Right atrium auricular region (tissue), 2 donors: ENCODE measurements around the gene C10orf105. TPM values are rescaled to one million over a fixed set of nuclear protein-coding genes. Genes with fewer than 3 reads are reported as not detected.

Source experiments
- DNase-seq: peaks from one replicate; pipeline ENCODE4 v3.0.0-alpha.2; 2019; ENCODE audit warnings: low spot score
- H3K27ac ChIP-seq, 2 donors: fragments of 200-600 bp; sonication (generic); 1 replicate in 1 of 2; 2 replicates in 1 of 2; pipeline ENCODE4 v1.5.1; 2016 to 2019
- H3K27me3 ChIP-seq, 2 donors: fragments of 200-600 bp; sonication (generic); one replicate each; pipeline versions ENCODE4 v1.5.1 to v1.6.0; 2017 to 2019
- H3K36me3 ChIP-seq: fragments of 200-600 bp; sonication (generic); one replicate; pipeline ENCODE4 v1.5.1; 2016
- H3K4me1 ChIP-seq, 2 donors: fragments of 200-600 bp; sonication (generic); one replicate each; pipeline versions ENCODE4 v1.5.1 to v1.6.0; 2017 to 2019
- H3K4me3 ChIP-seq, 2 donors: fragments of 200-600 bp; sonication (generic); 1 replicate in 1 of 2; 2 replicates in 1 of 2; pipeline ENCODE4 v1.5.1; 2017 to 2019; ENCODE audit warnings: mild to moderate bottlenecking in 1 of 2, moderate library complexity in 1 of 2
- H3K9me3 ChIP-seq, 2 donors: fragments of 200-600 bp; sonication (generic); one replicate each; pipeline ENCODE4 v1.5.1; 2019
- CTCF ChIP-seq, 2 donors: fragments of 200-600 bp; sonication (generic); IDR thresholded peaks; one replicate each; pipeline ENCODE4 v1.5.1; 2019; ENCODE audit warnings: antibody characterized with exemption in 2 of 2
- total RNA-seq, 2 donors: library from RNA; depleted of rRNA; stranded (reverse); fragments of >200 nt; gene quantifications; one replicate each; pipeline ENCODE4 v1.1.0, GENCODE V29; 2016

Gene C10orf105
- total RNA-seq, 2 donors from 2014 or later, result 1.3 TPM; not detected in 1

- H3K4me3 ChIP-seq, result no peak overlapping the region
- H3K9me3 ChIP-seq, result no peaks in the 10 kb centered on the region
- DNase-seq, result no peak
- H3K4me1 ChIP-seq, result peaks cover 0 to 71% of the 10 kb centered on the region in 2 donors
- peaks cover 34% of the 10 kb centered on the region for H3K36me3 ChIP-seq
- peak overlapping the region; percentile 3 to 41 for H3K27ac ChIP-seq
- TF ChIP-seq CTCF (IDR thresholded peaks at IDR 0.05), result no peak
- no peaks in the 10 kb centered on the region for H3K27me3 ChIP-seq
These were observed 37.9 kb upstream of the C10orf105 start for GRCh38 chr10:71757399-71757922.

DNA sequence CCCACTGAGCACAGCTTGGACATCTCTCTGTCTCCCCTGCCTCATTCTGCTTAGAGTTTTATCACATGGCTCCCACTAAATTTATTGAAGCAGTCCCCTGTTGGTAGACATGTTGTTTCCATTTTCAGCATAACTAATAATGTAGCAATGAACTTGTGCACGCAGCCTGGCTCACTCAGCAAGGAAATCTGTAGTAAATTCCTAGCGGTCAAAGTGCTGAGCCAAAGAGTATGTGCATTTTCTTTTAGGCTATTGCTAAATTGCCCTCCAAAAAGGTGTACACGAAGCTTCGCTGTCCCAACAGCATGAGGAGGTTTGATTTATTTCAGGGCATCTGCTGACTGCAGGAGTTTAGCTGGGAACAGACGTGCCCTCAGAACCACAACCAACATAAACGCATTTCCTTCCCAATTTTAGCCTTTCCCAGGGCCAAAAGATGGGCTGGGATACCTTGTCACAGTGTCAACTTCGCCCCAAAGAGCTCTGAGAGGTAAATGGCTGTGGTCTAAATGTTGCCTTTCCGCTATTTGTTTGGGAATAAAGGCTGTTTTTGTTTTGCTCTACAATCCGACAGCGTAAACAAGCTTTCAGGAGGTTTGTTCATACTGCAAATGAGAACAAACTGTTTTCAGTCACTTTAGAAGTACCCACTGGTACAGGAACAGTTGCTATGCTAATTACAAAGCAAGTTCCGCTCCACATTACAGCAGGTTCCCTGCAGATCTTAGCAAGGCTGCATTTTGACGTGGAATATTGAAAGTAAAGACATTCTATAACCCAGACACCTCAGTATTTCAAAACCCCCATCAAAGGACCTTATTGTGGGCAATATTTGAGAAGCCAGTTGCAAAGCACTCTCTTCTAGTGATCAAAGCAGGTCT lies 37.0 kb upstream of the C10orf105 start:
- Histone ChIP-seq H3K27me3 (no peaks in the 10 kb centered on the region), H3K27ac (peak overlapping the region in 1 of 2 donors; percentile 41), H3K9me3 (no peaks in the 10 kb centered on the region), H3K4me1 (peaks cover 0 to 68% of the 10 kb centered on the region in 2 donors), H3K36me3 (peaks cover 38% of the 10 kb centered on the region), H3K4me3 (no peak overlapping the region)
- no peak for DNase-seq
- no peak for TF ChIP-seq CTCF (IDR thresholded peaks at IDR 0.05)

DNA sequence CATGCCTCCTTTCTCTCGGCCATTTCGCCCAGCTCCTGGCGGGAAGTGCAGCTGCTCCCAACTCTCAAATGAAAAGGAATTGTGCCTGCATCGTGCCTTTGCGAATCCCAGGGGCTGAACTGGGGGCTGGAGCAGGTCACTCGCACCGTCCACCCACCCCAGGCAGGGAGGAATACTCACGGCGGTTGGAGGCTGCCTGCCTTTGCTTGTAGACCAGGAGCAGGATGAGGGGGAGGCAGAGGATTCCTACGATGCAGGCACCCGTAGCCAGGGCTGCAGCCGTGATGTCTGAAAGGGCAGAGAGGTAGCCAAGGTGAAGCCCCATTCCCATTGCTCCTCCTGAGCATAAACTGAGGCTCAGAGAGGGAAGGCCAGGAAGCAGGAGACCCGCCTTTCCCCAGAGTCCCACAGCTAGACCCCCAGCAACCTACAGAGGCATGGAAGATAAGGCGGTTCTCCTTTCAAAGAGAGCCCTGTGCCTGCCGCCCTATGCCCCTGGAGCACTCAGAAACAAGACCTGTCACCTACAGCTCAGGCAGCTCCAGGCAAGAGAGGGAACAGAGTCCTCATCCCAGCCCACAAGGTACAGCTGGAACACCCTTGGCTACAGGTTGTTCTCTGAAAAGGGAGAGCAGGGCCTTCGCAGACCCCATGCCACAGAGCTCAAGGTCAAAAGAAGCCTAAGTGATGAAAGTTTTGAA lies 35.8 kb upstream of the C10orf105 start:
- Histone ChIP-seq H3K36me3 (peaks cover 39% of the 10 kb centered on the region), H3K4me1 (peaks cover 0 to 62% of the 10 kb centered on the region in 2 donors), H3K27ac (no peak overlapping the region), H3K9me3 (no peaks in the 10 kb centered on the region), H3K27me3 (no peaks in the 10 kb centered on the region), H3K4me3 (no peak overlapping the region)
- DNase-seq, result no peak
- TF ChIP-seq CTCF (IDR thresholded peaks at IDR 0.05), result no peak

DNA sequence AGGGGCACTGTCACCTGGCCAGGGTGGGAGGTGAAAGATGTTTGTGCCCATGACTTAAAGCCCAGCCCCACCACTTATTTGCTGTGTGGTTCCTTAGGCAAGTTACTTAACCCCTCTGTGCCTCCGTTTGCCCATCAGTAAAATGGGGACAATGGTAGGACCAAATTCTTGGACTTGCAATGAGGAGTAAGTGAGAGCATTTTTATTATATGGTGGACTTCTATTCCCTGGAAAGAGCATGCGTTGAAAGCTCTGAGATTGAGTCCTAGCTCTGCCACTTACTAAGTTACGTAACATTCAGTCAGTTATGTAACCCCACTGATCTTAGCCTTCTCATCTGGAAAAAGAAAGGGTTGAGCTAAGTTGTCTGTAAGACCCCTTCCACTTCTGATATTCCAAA lies 35.0 kb upstream of the C10orf105 start:
- Histone ChIP-seq H3K36me3 (peaks cover 38% of the 10 kb centered on the region), H3K27me3 (no peaks in the 10 kb centered on the region), H3K4me3 (no peak overlapping the region), H3K4me1 (peaks cover 0 to 69% of the 10 kb centered on the region in 2 donors), H3K27ac (peak overlapping the region in 1 of 2 donors; percentile 40), H3K9me3 (no peaks in the 10 kb centered on the region)
- no peak for DNase-seq
- TF ChIP-seq CTCF (IDR thresholded peaks at IDR 0.05), result no peak

DNA sequence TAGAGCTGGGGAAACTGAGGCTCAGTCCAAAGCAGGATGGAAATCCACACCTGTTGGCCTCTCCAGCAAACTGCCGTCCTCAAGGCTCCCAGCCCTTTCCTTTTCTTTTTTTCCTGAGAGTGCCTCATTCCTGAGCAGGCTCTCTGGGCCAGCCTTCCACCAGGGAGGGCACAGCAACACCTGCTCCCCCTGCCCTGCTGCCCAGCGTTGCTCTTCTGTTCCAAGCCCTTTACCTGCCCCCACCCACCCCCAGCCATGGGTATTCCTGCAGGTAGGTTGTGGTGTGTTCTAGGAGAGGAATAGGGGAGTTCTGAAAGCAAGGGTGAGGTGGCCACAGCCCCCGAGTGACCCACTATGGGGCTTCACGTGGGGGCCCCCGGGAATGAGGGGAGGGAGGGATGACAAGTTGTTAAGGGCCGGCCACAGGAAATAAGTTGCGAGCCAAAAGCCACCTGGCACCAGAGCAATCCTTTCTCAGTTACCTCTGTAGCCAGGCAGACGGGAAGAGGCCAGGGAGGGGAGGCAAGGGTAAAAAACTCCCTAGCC lies 34.5 kb upstream of the C10orf105 start:
- no peaks in the 10 kb centered on the region for H3K9me3 ChIP-seq
- H3K27ac ChIP-seq, result peak overlapping the region; percentile 36 to 40
- H3K4me3 ChIP-seq, result no peak overlapping the region
- H3K27me3 ChIP-seq, result no peaks in the 10 kb centered on the region
- peaks cover 0 to 74% of the 10 kb centered on the region in 2 donors for H3K4me1 ChIP-seq
- peaks cover 38% of the 10 kb centered on the region for H3K36me3 ChIP-seq
- no peak for TF ChIP-seq CTCF (IDR thresholded peaks at IDR 0.05)
- DNase-seq, result no peak
